AG20443 (cell line): ENCODE measurements around the gene NMRK2.

Experiments
- DNase-seq: peaks from one replicate; pipeline ENCODE4 v3.0.0; 2012; ENCODE audit warnings: low spot score, mixed read lengths

The NMRK2 gene

GRCh38 chr19:3981736-3982681, 49.1 kb downstream of the NMRK2 start:
- DNase-seq = peak; percentile 4

GRCh38 chr19:3982701-3983541, 50.1 kb downstream of the NMRK2 start:
- DNase-seq = peak; percentile 51

GRCh38 chr19:3983542-3983914, 50.7 kb downstream of the NMRK2 start:
- peak; percentile 3 for DNase-seq

GRCh38 chr19:3983936-3984583, 51.2 kb downstream of the NMRK2 start:
- DNase-seq = peak; percentile 47

- DNase-seq = peak; percentile 3
These were observed 51.7 kb downstream of the NMRK2 start for GRCh38 chr19:3984584-3984907.

GRCh38 chr19:3984908-3985642, 52.2 kb downstream of the NMRK2 start, which contains the start of gene EEF2:
Gene EEF2 (minus strand): TSS chr19:3985463. CDS start chr19:3985380, 83 bp downstream.
- DNase-seq = peak; percentile 98

- no peak for DNase-seq
These were observed 52.9 kb downstream of the NMRK2 start for GRCh38 chr19:3985643-3986259.

- DNase-seq = peak; percentile 67
These were observed 53.6 kb downstream of the NMRK2 start for GRCh38 chr19:3986260-3987041.

GRCh38 chr19:3987619-3988371, 54.9 kb downstream of the NMRK2 start:
- peak; percentile 90 for DNase-seq

GRCh38 chr19:3990815-3991117, 57.9 kb downstream of the NMRK2 start:
- DNase-seq = no peak
